Fibroblast of the conjunctiva (primary cell): ENCODE results near the gene ARNT2.
"Not testable (repeated sequence)": the region's sequence is repeated elsewhere in the genome, so short reads cannot be mapped to it uniquely, and the experiment has no call there.

Experiments used
- DNase-seq: peaks from one replicate; pipeline ENCODE4 v3.0.0-alpha.2; 2010; ENCODE audit warnings: low read depth

ARNT2 gene

GRCh38 chr15:80615783-80616391 is 211.7 kb downstream of the ARNT2 start:
- DNase-seq = peak; percentile 30

GRCh38 chr15:80618685-80619400 is 214.7 kb downstream of the ARNT2 start:
- DNase-seq = no peak

- no peak for DNase-seq
Measured at GRCh38 chr15:80619680-80620079, 215.5 kb downstream of the ARNT2 start.

GRCh38 chr15:80620141-80620540 is 216.0 kb downstream of the ARNT2 start:
- DNase-seq = no peak

GRCh38 chr15:80620931-80621330 is 216.7 kb downstream of the ARNT2 start:
- no peak for DNase-seq

GRCh38 chr15:80626643-80627120 is 222.5 kb downstream of the ARNT2 start:
- DNase-seq = no peak

GRCh38 chr15:80629355-80629754 is 225.2 kb downstream of the ARNT2 start:
- DNase-seq = no peak

- DNase-seq = no peak
Measured at GRCh38 chr15:80630981-80631380, 226.8 kb downstream of the ARNT2 start.

GRCh38 chr15:80633221-80633620 is 229.0 kb downstream of the ARNT2 start:
- DNase-seq = no peak

GRCh38 chr15:80635953-80636352 is 231.8 kb downstream of the ARNT2 start:
- DNase-seq = no peak

GRCh38 chr15:80636675-80637074 is 232.5 kb downstream of the ARNT2 start:
- no peak for DNase-seq

GRCh38 chr15:80637747-80638146 is 233.6 kb downstream of the ARNT2 start:
- no peak for DNase-seq

- DNase-seq = no peak
Measured at GRCh38 chr15:80638553-80639167, 234.5 kb downstream of the ARNT2 start.

- DNase-seq = no peak
Measured at GRCh38 chr15:80639168-80639555, 235.0 kb downstream of the ARNT2 start.

- no peak for DNase-seq
Measured at GRCh38 chr15:80640531-80641121, 236.4 kb downstream of the ARNT2 start.

- DNase-seq = no peak
Measured at GRCh38 chr15:80641384-80641783, 237.2 kb downstream of the ARNT2 start.

GRCh38 chr15:80643431-80643951 is 239.3 kb downstream of the ARNT2 start:
- no peak for DNase-seq

- DNase-seq = no peak
Measured at GRCh38 chr15:80645494-80646065, 241.4 kb downstream of the ARNT2 start.

- DNase-seq = not testable (repeated sequence)
Measured at GRCh38 chr15:80647424-80647823, 243.2 kb downstream of the ARNT2 start.
